Fibroblast of lung (primary cell): Measurements from ENCODE around the gene TNIK. TPM values are rescaled to one million over a fixed set of nuclear protein-coding genes. Genes with fewer than 3 reads are reported as not detected.
"Not testable (repeated sequence)": the region's sequence is repeated elsewhere in the genome, so short reads cannot be mapped to it uniquely, and the experiment has no call there.

Experiments used
- DNase-seq, 2 donors: peaks; one replicate each; pipeline versions ENCODE4 v3.0.0 to v3.0.0-alpha.2; 2010; ENCODE audit warnings: low read depth in 2 of 2
- H2AFZ ChIP-seq: 2 replicates; pipeline ENCODE4 v1.5.1; 2012; ENCODE audit warnings: low read length, control low read depth, inconsistent platforms
- H3K27ac ChIP-seq: 2 replicates; pipeline ENCODE4 v1.5.1; 2011; ENCODE audit warnings: low read length, control low read depth; ENCODE audit not compliant: insufficient read depth
- H3K27me3 ChIP-seq: 2 replicates; pipeline ENCODE4 v1.5.1; 2011; ENCODE audit warnings: mild to moderate bottlenecking, low read length; ENCODE audit not compliant: control insufficient read depth, insufficient read depth
- H3K36me3 ChIP-seq: 2 replicates; pipeline ENCODE4 v1.5.1; 2011; ENCODE audit warnings: low read length; ENCODE audit not compliant: control insufficient read depth, insufficient read depth
- H3K4me1 ChIP-seq: 2 replicates; pipeline ENCODE4 v1.5.1; 2011; ENCODE audit warnings: low read length; ENCODE audit not compliant: control insufficient read depth, insufficient read depth; ENCODE audit errors: extremely low read depth
- H3K4me2 ChIP-seq: 2 replicates; pipeline ENCODE4 v1.5.1; 2011; ENCODE audit warnings: low read length, control low read depth; ENCODE audit not compliant: insufficient read depth; ENCODE audit errors: extremely low read depth
- H3K4me3 ChIP-seq, 4 experiments: fragments of 200-600 bp in 1 of 4; sonication (generic) in 1 of 4; replicated peaks in 1 of 4; 2 replicates each; pipeline ENCODE4 v1.5.1; 2011 to 2016; ENCODE audit warnings: low read length in 4 of 4, low read depth in 3 of 4, mild to moderate bottlenecking in 3 of 4, control low read depth in 2 of 4, inconsistent platforms in 1 of 4, mixed read lengths in 1 of 4; ENCODE audit not compliant: insufficient read depth in 1 of 4; ENCODE audit errors: control extremely low read depth in 1 of 4
- H3K79me2 ChIP-seq: 2 replicates; pipeline ENCODE4 v1.5.1; 2012; ENCODE audit warnings: mild to moderate bottlenecking, low read length, inconsistent platforms; ENCODE audit not compliant: control insufficient read depth, insufficient read depth
- H3K9ac ChIP-seq: 2 replicates; pipeline ENCODE4 v1.5.1; 2011; ENCODE audit warnings: mild to moderate bottlenecking, low read length, control low read depth; ENCODE audit not compliant: insufficient read depth
- H3K9me3 ChIP-seq: 2 replicates; pipeline ENCODE4 v1.5.1; 2012; ENCODE audit warnings: low read depth, low read length; ENCODE audit not compliant: control insufficient read depth, insufficient read depth
- H4K20me1 ChIP-seq: 2 replicates; pipeline ENCODE4 v1.5.1; 2011; ENCODE audit warnings: low read length; ENCODE audit not compliant: control insufficient read depth, insufficient read depth; ENCODE audit errors: extremely low read depth
- EZH2 ChIP-seq: IDR thresholded peaks from 2 replicates; pipeline ENCODE4 v1.5.1; 2012; ENCODE audit warnings: low read length, control low read depth, mild to moderate bottlenecking; ENCODE audit errors: missing control alignments
- polyA plus RNA-seq, 2 donors: library from polyadenylated mRNA; depleted of rRNA in 1 of 2; stranded (reverse) in 1 of 2; unstranded in 1 of 2; fragments of >200 nt; gene quantifications; 2 replicates each; pipeline ENCODE4 v1.2.1, GENCODE V29; 2011 to 2012; ENCODE audit warnings: missing spikeins in 1 of 2
- total RNA-seq: library from RNA; depleted of rRNA; stranded (reverse); fragments of >200 nt; gene quantifications from 2 replicates; pipeline ENCODE4 v1.2.1, GENCODE V29; 2014
- TF ChIP-seq, protein P1 (sequence below), 2 donors: IDR thresholded peaks in 1 of 2; conservative IDR thresholded peaks in 1 of 2; 1 replicate in 1 of 2; 2 replicates in 1 of 2; pipeline ENCODE4 v1.5.1; 2011 to 2012; ENCODE audit warnings: low read length in 2 of 2, control low read depth in 1 of 2, inconsistent platforms in 1 of 2, low read depth in 1 of 2, mild to moderate bottlenecking in 1 of 2

Gene TNIK
- total and polyA plus RNA-seq, 2 donors (not counting 1 experiment from before 2014, with no cell fraction given), result 13.8 to 39.3 TPM

DNA sequence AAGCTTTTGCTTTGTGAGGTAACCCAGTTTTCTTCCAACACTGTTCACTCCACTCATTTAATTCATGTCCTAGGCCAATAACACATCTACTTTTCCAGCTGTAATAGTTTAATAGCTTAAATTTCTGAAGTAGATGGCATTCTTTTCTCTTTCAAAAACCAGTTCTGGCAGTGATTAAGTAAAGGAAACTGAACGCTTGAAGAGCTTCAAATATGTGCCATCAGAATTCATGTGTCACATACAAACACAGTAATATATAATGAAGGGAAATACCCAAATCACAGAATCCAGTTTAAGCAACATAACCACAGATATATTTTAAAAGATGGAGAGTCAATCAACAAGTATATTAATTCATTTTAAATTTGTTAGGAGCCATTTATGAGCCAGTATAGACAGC is 91.0 kb downstream of the TNIK start:
- no peaks in the 10 kb centered on the region for H3K9me3 ChIP-seq
- H3K27ac ChIP-seq, result no peak overlapping the region
- H3K36me3 ChIP-seq, result no peaks in the 10 kb centered on the region
- H3K79me2 ChIP-seq, result peaks cover 2% of the 10 kb centered on the region
- TF ChIP-seq, protein P1, sequence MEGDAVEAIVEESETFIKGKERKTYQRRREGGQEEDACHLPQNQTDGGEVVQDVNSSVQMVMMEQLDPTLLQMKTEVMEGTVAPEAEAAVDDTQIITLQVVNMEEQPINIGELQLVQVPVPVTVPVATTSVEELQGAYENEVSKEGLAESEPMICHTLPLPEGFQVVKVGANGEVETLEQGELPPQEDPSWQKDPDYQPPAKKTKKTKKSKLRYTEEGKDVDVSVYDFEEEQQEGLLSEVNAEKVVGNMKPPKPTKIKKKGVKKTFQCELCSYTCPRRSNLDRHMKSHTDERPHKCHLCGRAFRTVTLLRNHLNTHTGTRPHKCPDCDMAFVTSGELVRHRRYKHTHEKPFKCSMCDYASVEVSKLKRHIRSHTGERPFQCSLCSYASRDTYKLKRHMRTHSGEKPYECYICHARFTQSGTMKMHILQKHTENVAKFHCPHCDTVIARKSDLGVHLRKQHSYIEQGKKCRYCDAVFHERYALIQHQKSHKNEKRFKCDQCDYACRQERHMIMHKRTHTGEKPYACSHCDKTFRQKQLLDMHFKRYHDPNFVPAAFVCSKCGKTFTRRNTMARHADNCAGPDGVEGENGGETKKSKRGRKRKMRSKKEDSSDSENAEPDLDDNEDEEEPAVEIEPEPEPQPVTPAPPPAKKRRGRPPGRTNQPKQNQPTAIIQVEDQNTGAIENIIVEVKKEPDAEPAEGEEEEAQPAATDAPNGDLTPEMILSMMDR (conservative IDR thresholded peaks at IDR 0.05 in 1 of 2, IDR thresholded peaks at IDR 0.05 in 1 of 2; ENCODE audit: low read depth in 1 of 2, low read length in 2 of 2), result no peak
- TF ChIP-seq EZH2, result no peak
- no peak overlapping the region for H3K4me2 ChIP-seq
- H3K27me3 ChIP-seq, result no peaks in the 10 kb centered on the region
- no peak overlapping the region for H2AFZ ChIP-seq
- no peak overlapping the region for H3K4me3 ChIP-seq
- DNase-seq, result no peak
- H4K20me1 ChIP-seq, result no peaks in the 10 kb centered on the region
- peaks cover 2% of the 10 kb centered on the region for H3K4me1 ChIP-seq
- H3K9ac ChIP-seq, result no peak overlapping the region

DNA sequence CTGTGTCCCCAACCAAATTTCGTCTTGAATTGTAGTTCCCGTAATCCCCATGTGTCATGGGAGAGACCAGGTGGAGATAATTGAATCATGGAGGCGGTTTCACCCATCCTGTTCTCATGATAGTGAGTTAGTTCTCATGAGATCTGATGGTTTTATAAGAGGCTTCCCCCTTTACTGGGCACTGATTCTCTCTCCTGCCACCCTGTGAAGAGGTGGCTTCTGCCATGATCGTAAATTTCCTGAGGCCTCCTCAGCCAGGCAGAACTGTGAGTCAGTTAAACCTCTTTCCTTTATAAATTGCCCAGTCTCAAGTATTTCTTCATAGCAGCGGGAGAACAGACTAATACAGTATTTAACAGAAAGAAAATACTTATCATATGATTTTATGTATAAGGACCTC is 93.5 kb downstream of the TNIK start:
- H3K36me3 ChIP-seq, H3K4me2 ChIP-seq, H3K27me3 ChIP-seq, H3K79me2 ChIP-seq, H2AFZ ChIP-seq, H3K9ac ChIP-seq, H3K9me3 ChIP-seq, DNase-seq, H3K4me1 ChIP-seq, H4K20me1 ChIP-seq, H3K4me3 ChIP-seq, H3K27ac ChIP-seq: not testable (repeated sequence)

DNA sequence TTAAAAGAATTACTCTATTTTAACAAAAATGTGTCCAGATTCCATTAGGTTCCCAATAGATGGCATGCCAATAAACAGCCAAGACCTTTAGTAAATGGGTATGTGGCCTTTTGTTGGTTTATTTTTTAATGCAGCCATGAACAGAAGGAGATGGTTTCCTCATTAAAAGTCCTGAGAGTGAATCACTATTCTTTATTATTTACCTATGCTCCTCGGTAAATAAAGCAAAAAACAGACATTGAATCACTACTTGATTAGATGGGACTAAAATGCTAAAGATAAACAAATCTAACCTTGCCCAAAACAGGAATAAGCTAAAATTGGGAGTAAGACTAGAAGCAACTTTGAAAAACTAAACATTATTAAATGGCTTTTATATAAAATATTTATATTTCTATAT is 94.2 kb downstream of the TNIK start:
- H4K20me1 ChIP-seq, result no peaks in the 10 kb centered on the region
- no peak overlapping the region for H2AFZ ChIP-seq
- no peak for DNase-seq
- no peaks in the 10 kb centered on the region for H3K27me3 ChIP-seq
- no peak overlapping the region for H3K4me2 ChIP-seq
- no peak overlapping the region for H3K4me3 ChIP-seq
- no peaks in the 10 kb centered on the region for H3K36me3 ChIP-seq
- H3K9me3 ChIP-seq, result no peaks in the 10 kb centered on the region
- H3K27ac ChIP-seq, result no peak overlapping the region
- TF ChIP-seq, protein P1 (conservative IDR thresholded peaks at IDR 0.05 in 1 of 2, IDR thresholded peaks at IDR 0.05 in 1 of 2; ENCODE audit: low read depth in 1 of 2, low read length in 2 of 2), result no peak
- TF ChIP-seq EZH2, result no peak
- no peak overlapping the region for H3K9ac ChIP-seq
- no peaks in the 10 kb centered on the region for H3K79me2 ChIP-seq
- no peaks in the 10 kb centered on the region for H3K4me1 ChIP-seq
